NCI-H2171 (cell line): ENCODE results near the gene CENPM.
A peak's percentile ranks its signal among the peaks of the same experiment; 100 is the strongest.
"Not testable (repeated sequence)": the region's sequence is repeated elsewhere in the genome, so short reads cannot be mapped to it uniquely, and the experiment has no call there.

ENCODE experiments used
- DNase-seq: peaks from one replicate; lab custom pipeline; 2025; lab: John Stamatoyannopoulos, UW

The CENPM gene

DNA sequence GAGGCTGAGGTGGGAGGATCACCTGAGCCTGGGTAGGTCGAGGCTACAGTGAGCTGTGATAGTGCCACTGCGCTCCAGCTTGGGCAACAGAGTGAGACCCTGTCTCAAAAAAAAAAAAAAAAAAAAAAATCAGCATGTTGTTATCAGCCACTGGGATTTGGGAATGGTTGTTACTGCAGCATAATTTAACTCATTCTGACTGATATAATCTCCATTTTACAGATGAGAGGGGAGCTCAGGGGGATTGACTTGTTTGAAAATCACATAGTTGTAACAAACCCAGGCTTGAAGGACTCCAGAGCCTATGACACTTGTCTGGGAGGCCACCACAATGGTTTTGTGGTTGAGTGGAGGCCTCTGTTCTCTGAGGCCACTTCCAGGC is 19.3 kb upstream of the CENPM start:
- no peak for DNase-seq

DNA sequence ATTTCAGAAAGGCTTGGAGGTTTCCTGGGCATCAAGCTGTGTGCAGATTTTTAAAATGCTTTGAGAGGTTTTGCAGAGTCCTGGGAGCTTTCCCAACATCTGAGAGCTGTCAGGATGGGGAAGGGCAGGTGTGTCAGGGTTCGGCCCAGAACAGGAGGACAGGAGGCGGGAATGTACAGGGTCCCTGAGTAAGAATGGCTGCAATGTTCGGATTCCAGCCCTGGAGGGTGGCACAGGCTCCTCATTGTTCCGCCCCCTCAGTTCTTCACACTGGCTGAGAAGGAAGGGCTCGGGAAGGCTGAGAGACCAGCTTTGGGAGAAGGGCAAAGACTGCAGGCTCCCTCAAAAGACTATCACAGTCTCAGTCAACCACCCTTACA is 17.1 kb upstream of the CENPM start:
- DNase-seq: no peak

DNA sequence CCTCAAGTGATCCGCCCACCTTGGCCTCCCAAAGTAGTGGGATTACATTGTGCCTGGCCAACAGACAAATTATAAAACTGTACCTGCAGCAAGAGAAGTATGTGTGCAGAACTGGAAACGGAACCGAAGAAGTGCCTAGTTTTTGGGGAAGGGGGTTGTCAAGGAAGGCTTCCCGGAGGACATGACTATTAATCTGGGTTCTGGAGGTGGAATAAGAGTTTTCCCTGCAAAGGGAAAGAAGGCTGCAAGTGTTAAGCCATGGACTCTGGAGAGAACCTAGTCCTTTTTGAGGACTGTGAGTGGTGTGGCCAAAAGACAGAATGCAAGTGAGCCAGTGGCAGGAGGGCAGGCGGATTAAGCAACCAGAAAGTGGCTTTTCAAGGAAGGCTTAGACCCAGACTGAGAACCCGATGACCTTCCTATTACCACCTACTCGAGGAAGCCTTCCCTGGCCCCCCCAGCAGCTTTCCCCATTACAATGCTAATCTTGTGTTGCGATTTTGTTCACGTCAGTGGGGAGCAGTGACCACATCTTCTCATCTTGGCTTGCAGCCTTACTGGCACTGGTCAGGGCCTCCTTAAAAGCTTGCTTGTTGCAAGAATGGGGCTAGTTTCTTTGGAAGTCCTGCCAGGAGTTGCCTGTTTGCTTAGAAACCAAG is 16.6 kb upstream of the CENPM start:
- no peak for DNase-seq

DNA sequence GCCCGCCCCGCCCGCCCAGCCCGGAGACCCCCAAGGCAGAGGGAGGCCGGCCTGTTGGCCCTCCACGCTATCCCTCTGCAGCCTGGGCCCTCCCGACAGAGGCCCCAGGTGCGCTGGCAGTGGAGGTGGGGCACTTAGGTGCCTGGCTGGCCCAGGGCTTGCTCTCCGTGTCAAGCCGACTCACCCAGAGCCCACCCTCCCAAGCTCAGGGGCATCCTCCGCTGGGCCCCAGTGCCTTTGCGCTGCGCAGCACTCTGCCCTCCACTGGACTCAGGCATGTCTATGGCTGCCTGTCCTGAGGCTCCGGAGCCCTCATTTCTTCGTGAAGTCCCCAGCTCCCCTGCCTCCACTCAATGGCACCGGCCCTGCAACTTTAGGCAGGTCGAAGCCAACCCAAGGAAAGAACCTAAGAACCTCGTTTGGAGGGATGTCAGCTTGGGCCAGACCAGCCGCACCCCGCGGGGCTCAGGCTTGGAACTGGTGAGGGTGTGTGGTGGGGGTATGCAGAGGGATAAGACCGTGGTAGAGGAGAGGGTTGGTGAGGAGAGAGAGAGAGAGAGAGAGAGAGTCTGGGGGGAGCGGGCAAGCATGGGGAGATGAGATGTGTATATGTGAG is 11.1 kb upstream of the CENPM start:
- DNase-seq: no peak

DNA sequence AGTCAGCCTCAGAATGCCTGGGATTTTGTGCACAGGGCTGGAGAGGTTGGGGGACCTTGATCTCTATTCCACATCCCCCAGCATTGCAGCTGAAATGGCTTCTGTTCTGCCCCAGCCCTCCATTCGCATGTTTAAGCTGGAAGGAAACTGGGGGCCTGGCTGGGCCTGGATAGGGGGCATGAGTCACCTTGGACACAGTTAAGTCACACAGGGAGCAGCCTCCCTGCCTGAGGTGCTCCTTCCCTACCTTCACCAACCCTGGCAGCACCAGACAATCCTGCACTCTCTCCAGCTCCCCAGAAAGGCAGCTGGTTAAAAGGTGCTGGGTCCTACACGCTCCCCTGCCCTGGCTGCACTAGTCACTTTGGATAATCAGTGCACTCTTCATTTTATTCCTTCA is 5.8 kb upstream of the CENPM start:
- no peak for DNase-seq

DNA sequence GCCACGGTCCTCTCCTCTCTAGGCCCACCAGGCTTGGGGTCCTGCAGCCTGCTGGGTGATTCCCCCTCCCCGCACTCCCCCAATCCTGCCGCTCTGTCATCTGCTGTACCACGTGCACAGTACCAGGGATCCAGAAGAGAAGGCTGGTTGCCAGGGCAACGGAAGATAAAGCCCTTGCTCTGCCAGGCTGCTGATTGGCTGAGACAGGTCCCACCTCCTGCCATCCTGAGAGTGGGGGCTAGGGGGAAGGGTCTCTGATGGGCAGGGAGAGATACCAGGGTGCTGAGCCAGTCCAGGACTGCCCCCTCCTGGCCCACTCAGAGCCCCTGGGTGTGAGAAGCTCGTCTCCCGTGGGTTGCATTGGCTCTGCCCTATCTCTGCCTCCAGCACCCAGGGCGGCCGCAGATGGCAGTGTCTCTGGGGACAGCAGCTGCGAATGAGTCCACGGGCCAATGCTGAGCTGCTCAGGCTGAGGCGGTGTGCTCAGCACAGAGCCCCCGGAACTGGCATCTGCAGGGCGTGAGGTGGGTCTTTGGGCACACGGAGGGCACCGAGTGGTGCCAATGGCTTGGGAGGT is 5.0 kb upstream of the CENPM start, which contains the start of gene SMIM45:
SMIM45 (plus strand) TSS at position 253 of the 577 bp plus-strand sequence.
- peak; percentile 92 for DNase-seq

DNA sequence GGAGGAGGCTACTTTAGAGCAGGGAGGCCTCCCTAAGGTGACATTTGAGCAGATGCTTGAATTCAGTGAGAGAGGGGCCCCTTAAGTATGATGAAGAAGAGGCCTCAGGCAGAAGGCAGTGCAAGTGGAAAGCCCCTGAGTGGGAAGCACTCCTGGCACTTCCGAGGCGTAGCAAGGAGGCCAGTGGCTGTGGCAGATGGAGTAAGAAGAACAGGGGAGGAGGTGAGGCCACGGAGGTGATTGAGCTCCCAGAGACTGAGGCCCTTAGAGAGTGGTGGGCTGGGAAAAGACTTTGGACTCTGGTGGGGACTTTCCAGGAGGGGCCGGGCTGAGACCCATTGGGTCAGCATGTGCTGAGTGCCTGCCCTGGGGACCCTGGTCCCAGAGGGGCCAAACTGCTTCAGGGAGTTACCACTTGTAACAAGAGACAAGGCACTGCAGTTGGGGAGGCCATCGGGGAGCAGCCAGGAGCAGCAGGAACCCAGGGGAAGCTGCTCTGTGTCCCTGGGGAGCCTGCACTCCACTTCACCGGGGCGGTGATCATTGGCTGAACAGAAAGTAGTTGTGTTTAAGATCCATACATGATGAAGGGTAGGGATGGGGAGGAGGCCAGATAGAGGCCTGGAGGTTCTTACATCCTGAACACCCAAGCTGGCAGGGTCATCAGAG is 2.5 kb upstream of the CENPM start:
- DNase-seq: peak; percentile 71

DNA sequence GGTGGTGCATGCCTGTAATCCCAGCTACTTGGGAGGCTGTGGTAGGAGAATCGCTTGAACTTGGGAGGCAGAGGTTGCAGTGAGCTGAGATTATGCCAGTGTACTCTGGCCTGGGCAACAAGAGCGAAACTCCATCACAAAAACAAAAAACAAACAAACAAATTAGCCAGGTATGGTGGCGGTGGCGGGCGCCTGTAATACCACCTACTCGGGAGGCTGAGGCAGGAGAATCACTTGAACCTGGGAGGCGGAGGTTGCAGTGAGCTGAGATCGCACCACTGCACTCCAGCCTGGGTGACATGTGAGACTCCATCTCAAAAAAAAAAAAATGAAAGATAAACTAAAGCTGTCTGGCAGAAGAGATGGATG is 2.0 kb upstream of the CENPM start:
- not testable (repeated sequence) for DNase-seq

DNA sequence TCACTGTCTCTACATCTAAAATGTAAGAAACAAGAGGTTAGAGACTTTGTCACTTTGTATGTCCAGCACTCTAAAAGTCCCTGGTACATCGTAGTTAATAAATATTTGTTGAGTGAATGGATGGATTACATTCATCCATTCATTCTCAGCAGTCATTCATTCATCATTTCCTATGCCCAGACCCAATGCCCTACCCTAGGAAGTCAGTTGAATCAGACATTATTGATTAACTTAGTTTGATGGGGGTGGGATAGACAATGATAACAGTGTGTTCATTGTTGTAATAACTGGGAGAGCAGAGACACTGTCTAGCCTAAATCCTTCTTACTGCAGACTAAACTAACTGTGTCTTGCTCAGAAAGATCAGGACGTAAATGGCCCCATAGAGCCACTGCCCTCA is 1.2 kb upstream of the CENPM start:
- DNase-seq: no peak

DNA sequence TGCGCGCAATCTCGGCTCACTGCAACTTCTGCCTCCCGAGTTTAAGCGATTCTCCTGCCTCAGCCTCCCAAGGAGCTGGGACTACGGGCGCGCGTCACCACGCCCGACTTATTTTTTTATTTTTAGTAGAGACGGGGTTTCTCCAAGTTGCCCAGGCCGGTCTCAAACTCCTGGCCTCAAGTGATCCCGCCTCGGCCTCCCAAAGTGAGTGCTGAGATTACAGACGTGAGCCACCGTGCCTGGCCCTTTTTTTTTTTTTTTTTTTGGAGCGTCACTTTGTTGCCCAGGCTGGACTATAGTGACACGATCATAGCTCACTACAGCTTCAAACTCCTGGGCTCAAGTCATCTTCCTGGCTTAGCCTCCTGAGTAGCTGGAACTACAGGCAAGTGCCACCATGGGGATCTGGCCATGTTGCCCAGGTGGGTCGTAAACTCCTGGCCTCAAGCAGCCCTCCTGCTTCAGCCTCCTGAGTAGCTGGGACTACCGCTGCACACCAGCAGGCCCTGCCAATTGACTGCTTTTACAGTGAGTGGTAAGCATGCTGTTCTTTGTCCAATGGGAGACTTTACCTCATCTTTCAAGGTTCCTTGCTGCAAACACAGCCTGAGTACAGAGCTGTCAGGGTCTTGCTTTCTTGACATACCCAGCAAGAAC is 600 bp upstream of the CENPM start:
- DNase-seq: no peak

DNA sequence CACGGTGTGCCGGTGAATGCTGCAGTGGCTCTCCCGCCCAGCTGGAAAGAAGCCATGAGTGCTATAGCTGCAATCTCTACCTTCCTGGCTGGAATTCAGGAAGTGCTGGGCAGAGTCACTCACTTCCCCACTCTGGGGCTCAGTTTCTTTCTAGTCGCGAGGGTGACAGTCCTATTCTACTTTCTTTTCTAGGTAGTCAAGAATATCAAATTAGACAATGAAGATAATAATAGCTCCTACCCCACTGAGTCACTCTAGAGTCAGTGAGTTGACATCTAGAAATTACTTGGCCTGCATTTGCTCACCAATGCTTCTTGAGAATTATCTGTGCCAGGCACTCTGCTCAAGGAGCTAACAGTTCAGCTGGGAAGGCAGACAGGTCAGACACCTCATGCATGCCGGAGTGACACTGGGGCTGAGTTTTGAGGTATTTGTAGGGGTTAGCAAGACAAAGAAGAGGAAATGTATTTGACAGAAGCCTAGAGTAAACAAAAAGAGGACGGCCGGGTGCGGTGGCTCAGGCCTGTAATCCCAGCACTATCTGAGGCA is 3.2 kb downstream of the CENPM start:
- no peak for DNase-seq

DNA sequence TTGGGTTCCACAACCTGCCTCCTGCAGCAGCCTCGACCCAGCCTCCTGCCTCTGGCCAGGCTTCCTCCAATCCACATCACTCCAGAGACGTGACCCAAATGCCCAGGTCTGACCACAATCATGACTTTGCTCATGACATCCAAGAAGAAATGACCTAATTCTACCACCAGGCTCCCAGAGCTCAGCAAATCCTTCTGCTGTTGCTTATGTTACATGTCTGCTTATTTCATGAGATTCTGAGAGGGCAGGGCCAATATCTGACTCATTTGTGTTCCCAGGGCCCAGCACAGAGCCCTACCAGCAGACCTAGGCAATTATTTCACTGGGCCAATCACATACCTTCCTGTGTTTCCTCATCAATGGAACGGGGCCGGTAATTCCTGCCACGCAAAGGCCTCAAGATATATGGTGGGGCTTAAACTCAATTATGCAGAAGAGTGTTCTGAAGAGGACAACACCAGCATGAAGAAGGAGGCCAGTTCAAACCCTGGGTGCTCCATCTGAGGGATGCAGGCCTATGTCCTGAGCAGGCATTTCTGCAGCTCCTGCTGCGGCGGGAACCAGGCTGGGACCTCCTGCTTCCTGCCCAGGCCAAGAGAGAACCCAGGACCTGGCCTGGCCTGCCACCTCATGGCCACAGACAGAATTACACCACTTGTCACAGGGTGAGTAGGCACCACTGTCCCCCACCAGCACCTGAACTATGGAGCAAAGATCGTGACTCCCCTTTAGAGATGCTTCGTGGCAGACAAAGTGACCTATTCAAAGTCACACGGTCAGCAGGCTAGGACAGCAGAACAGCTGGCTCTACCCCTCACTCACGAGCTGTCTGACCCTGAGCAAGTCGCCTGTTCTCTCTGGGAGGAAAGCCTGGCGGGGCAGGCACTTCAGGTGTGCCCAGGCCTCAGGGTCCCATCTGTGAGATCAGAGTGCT is 5.9 kb downstream of the CENPM start:
- DNase-seq: peak; percentile 36

DNA sequence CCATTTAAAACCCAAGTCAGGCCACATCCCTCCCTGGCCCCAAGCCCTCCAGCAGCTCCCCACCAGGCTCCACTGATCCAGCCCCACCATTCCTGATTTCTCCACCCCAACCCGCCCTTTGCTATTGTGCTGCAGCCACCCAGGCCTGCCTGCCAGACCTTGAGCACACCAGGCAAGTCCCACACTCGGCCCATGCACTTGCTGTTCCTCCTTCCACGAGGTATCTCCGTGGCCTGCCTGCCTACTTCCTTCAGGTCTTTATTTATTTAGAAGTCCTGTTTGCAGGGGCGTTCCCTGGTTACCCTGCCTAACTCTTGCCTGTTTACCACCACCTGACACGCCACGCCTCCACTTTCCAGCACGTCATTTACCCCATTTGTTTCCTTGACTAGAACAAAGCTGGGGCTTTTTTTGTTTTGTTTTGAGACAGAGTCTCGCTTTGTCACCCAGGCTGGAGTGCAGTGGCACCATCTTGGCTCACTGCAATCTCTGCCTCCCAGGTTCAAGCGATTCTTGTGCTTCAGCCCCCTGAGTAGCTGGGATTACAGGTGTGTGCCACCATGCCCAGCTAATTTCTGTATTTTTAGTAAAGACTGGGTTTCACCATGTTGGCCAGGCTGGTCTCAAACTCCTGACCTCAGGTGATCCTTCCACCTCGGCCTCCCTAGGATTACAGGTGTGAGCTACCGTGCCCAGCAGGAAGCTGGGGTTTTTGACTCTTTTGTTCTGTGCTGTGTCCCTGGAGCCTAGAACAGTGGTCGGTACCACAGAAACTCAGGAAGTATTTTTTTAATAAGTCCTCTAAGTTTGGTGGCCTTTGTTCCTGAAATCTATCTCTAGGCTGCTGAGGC is 6.7 kb downstream of the CENPM start:
- no peak for DNase-seq

DNA sequence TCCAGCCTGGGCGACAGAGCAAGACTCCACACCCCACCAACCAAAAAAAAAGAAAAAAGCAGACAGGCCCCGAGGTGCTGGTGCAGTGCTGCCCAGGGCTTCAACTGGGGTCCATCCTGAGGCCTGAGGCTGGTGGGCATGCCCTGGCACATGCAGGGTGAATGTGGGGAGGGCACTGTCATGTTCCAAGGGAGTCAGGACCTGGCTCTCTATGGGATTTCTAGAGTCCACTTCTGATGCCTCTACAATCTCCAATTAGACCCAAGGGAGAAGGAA is 10.1 kb downstream of the CENPM start:
- DNase-seq: no peak

DNA sequence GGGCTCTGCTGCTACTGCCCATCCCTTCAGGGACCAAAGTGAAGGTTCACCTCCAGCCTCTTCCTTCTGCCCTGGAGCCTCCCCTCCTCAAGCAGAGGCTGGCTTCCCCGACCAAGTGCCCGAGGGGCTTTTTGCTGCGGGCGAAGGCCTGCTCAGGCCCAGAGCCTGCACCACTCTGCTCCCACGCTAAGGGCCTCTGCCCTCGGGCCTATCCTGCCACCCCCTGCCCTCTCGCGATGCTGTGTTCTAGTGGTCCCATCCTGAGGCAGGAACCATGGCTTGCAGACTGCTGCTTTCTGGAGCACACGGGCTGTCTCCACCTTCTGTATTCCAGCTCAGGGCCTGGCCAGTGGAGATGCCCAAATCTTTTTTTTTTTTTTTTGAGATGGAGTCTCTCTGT is 11.4 kb downstream of the CENPM start:
- DNase-seq: no peak

DNA sequence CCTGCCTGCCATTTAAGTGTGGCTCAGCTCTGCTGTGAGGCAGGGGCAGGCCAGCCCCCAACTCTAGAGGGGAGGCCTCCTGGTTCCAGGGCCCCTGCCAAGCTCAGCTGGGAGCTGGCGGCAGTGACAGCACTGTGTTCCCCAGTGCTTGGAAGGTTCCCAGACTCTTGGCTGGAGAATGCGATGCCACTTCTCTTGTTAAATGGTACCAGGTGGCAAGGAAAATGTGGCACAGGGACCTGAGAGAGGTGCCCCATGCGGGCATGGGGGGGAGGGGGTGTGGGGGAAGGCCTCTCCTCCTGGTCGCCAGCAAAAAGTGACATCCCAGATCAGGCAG is 12.0 kb downstream of the CENPM start:
- DNase-seq: no peak

DNA sequence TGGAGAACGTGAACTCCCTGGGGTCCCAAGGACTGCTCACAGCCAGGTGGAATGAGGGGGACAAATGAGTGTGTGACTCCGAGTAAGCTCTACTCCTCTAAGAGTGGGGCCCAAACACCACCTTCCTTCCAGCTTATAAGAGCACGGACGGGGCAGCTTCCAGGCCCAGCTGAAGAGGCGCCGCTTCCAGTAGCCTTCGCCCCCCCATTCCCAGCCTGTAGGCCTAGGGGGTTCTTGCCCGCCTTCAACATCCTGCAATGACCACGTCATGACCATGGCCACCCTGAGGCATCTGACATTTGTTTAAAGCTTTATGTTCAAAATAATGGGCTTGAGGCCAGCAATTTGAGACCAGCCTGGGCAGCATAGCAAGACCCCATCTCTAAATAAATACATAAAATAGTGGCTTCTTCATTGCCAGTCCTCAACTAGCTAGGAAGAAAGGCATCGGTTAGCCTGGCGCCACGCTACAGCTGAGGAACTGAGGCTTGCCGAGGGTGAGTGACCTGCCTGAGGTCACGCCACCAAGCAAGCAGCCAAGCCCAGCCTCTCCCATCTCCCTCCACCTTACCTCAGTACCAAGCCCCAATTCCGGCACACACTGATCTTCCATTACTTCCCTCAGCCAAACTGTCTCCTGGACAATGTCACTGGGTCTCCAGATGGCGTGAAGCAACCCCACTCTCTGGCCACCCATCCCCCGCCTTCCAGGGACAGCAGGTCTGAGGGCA is 12.5 kb downstream of the CENPM start:
- DNase-seq: no peak

DNA sequence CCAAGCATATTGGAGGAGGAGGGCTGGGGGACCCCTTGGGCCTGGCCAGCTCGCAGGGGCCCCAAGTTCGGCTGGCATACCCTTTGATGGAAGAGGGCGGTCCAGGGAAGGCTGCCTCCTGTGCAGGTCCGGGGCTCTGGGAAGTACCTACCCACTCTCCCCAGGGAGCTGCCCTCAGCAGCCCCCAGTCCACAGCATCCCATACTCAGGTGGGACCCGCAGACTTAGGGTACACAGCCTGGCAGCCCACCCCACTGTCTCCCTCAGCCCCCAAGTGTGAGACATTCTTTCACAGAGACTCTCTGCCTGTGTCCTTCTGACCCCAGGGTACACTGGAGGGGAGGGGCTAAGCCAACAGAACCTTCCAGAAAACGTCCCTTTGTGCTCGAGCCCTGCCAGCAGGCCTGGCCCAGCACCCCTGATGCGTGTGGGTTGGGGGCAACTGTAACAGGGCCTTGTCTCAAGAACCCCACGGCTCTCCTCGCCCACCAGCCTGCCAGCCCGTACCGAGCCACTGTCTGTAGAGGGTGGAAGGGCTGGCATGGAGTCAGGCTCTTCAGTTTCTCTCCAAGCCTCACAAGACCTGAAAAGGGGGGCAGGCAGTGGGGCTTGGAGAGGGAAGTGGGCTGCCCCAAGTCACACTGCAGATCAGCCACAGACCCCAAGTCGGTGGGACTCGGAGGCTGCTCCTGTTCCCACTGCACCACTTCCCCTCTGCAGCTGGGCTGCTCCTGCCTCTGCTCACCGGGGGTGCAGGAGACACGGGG is 13.4 kb downstream of the CENPM start:
- DNase-seq: no peak

DNA sequence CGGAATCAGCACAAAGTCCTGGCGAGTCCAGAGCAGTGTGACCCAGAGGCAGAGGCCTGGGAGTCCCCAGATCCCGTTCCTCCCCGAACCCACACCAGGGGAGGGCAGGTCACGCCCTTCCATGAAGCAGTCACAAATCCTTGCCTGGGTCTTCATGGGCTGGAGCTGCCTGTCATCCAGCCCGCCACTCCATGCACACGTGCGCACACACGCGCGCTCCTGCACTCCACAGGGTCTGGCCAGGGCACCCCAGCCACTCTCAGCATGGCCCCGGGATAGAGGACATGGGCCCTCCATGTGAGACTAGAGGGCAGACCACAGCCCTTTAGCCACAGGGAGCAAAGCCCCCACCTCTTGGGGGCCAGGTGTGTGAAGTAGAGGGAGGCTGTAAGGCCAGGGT is 14.6 kb downstream of the CENPM start:
- DNase-seq: no peak
